Neural cell (in vitro differentiated cells): Measurements from ENCODE around the gene ZC2HC1B.

Source experiments
- EP300 ChIP-seq: fragments of 450-650 bp; conservative IDR thresholded peaks from 2 replicates; pipeline ENCODE4 v1.6.1; 2014; ENCODE audit warnings: antibody characterized with exemption, mild to moderate bottlenecking, moderate library complexity; ENCODE audit not compliant: poor library complexity, severe bottlenecking
- EZH2 ChIP-seq: fragments of 200-600, 300-800 bp; shearing (Covaris generic), sonication (generic); IDR thresholded peaks from 2 replicates; pipeline ENCODE4 v1.6.1; 2014; ENCODE audit warnings: antibody characterized with exemption, low read length, borderline replicate concordance, mild to moderate bottlenecking; ENCODE audit not compliant: insufficient read depth, poor library complexity, severe bottlenecking
- MXI1 ChIP-seq: fragments of 450-650 bp; conservative IDR thresholded peaks from 2 replicates; pipeline ENCODE4 v1.6.1; 2014; ENCODE audit warnings: antibody characterized with exemption, mild to moderate bottlenecking; ENCODE audit not compliant: poor library complexity, severe bottlenecking
- POLR2AphosphoS5 ChIP-seq: IDR thresholded peaks from 2 replicates; pipeline ENCODE4 v1.6.1; 2012
- RAD21 ChIP-seq: fragments of 450-650 bp; conservative IDR thresholded peaks from 2 replicates; pipeline ENCODE4 v1.6.1; 2014; ENCODE audit warnings: antibody characterized with exemption, mild to moderate bottlenecking, moderate library complexity
- SMC3 ChIP-seq: fragments of 450-650 bp; conservative IDR thresholded peaks from 2 replicates; pipeline ENCODE4 v1.6.1; 2014; ENCODE audit warnings: antibody characterized with exemption, mild to moderate bottlenecking, moderate library complexity; ENCODE audit not compliant: poor library complexity
- TAF1 ChIP-seq: IDR thresholded peaks from 2 replicates; pipeline ENCODE4 v1.6.1; 2012; ENCODE audit warnings: low read depth
- TF ChIP-seq, protein P1 (sequence below): fragments of 450-650 bp; IDR thresholded peaks from 2 replicates; pipeline ENCODE4 v1.5.1; 2014; ENCODE audit warnings: antibody characterized with exemption, mild to moderate bottlenecking, moderate library complexity; ENCODE audit not compliant: poor library complexity, severe bottlenecking
- TF ChIP-seq, protein P2 (sequence below): IDR thresholded peaks from 2 replicates; pipeline ENCODE4 v1.6.1; 2012; ENCODE audit warnings: borderline replicate concordance

DNA sequence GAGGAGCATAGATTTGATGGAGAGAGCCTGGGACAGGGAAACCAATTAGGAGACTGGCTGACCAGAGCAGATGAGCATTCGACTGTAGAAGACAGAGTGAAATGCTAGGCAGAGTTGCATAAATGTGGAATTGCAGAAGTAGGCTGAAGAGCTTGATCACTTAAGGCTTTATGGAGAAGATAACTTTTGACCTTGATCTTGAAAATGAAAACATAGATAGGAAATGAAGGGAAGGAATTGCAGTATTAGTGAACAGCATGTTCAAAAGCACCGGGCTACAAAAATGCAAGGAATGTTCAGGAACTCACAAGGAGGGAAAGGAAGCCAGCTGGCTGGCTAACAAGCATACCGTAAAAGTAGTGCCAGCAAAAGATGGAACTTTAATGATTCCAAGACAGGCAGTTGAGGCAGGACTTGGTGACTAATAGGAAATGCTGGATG lies 41.7 kb upstream of the ZC2HC1B start:
- TF ChIP-seq RAD21 (no peak), EZH2 (no peak), EP300 (no peak), POLR2AphosphoS5 (no peak), SMC3 (no peak), TAF1 (no peak), MXI1 (no peak)
- TF ChIP-seq, protein P1, sequence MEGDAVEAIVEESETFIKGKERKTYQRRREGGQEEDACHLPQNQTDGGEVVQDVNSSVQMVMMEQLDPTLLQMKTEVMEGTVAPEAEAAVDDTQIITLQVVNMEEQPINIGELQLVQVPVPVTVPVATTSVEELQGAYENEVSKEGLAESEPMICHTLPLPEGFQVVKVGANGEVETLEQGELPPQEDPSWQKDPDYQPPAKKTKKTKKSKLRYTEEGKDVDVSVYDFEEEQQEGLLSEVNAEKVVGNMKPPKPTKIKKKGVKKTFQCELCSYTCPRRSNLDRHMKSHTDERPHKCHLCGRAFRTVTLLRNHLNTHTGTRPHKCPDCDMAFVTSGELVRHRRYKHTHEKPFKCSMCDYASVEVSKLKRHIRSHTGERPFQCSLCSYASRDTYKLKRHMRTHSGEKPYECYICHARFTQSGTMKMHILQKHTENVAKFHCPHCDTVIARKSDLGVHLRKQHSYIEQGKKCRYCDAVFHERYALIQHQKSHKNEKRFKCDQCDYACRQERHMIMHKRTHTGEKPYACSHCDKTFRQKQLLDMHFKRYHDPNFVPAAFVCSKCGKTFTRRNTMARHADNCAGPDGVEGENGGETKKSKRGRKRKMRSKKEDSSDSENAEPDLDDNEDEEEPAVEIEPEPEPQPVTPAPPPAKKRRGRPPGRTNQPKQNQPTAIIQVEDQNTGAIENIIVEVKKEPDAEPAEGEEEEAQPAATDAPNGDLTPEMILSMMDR = no peak
- TF ChIP-seq, protein P2, sequence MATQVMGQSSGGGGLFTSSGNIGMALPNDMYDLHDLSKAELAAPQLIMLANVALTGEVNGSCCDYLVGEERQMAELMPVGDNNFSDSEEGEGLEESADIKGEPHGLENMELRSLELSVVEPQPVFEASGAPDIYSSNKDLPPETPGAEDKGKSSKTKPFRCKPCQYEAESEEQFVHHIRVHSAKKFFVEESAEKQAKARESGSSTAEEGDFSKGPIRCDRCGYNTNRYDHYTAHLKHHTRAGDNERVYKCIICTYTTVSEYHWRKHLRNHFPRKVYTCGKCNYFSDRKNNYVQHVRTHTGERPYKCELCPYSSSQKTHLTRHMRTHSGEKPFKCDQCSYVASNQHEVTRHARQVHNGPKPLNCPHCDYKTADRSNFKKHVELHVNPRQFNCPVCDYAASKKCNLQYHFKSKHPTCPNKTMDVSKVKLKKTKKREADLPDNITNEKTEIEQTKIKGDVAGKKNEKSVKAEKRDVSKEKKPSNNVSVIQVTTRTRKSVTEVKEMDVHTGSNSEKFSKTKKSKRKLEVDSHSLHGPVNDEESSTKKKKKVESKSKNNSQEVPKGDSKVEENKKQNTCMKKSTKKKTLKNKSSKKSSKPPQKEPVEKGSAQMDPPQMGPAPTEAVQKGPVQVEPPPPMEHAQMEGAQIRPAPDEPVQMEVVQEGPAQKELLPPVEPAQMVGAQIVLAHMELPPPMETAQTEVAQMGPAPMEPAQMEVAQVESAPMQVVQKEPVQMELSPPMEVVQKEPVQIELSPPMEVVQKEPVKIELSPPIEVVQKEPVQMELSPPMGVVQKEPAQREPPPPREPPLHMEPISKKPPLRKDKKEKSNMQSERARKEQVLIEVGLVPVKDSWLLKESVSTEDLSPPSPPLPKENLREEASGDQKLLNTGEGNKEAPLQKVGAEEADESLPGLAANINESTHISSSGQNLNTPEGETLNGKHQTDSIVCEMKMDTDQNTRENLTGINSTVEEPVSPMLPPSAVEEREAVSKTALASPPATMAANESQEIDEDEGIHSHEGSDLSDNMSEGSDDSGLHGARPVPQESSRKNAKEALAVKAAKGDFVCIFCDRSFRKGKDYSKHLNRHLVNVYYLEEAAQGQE = no peak
